ENCODE data around the gene OR7A5. TPM values are rescaled to one million over a fixed set of nuclear protein-coding genes. Genes with fewer than 3 reads are reported as not detected.
"Not testable (repeated sequence)": the region's sequence is repeated elsewhere in the genome, so short reads cannot be mapped to it uniquely, and the experiment has no call there.

The OR7A5 gene
- total RNA-seq, 2 donors from 2014 or later, result not detected

- no peaks in the 10 kb centered on the region for H3K27me3 ChIP-seq
- no peak overlapping the region for H3K27ac ChIP-seq
- H3K36me3 ChIP-seq, result no peaks in the 10 kb centered on the region
- no peak for TF ChIP-seq CTCF (IDR thresholded peaks at IDR 0.05)
- no peak for DNase-seq (ENCODE audit: low spot score)
- H3K4me1 ChIP-seq, result no peaks in the 10 kb centered on the region
- no peaks in the 10 kb centered on the region for H3K9me3 ChIP-seq
- H3K4me3 ChIP-seq, result no peak overlapping the region
Measured at GRCh38 chr19:14782626-14783409, 52.2 kb downstream of the OR7A5 start.

GRCh38 chr19:14781713-14782536 is 53.1 kb downstream of the OR7A5 start:
- not testable (repeated sequence) for H3K36me3 ChIP-seq; DNase-seq (ENCODE audit: low spot score); H3K27me3 ChIP-seq; H3K9me3 ChIP-seq; H3K4me1 ChIP-seq; H3K4me3 ChIP-seq; H3K27ac ChIP-seq

- not testable (repeated sequence) for H3K27ac ChIP-seq; H3K36me3 ChIP-seq; H3K4me3 ChIP-seq; H3K4me1 ChIP-seq; DNase-seq (ENCODE audit: low spot score); H3K9me3 ChIP-seq; H3K27me3 ChIP-seq
Measured at GRCh38 chr19:14780622-14781225, 54.3 kb downstream of the OR7A5 start.

GRCh38 chr19:14779151-14779550 is 55.8 kb downstream of the OR7A5 start:
- TF ChIP-seq CTCF (IDR thresholded peaks at IDR 0.05), result no peak
- Histone ChIP-seq H3K36me3 (no peaks in the 10 kb centered on the region), H3K4me3 (no peak overlapping the region), H3K27ac (no peak overlapping the region), H3K27me3 (no peaks in the 10 kb centered on the region), H3K4me1 (no peaks in the 10 kb centered on the region), H3K9me3 (no peaks in the 10 kb centered on the region)
- DNase-seq (ENCODE audit: low spot score), result no peak

- DNase-seq (ENCODE audit: low spot score); H3K27me3 ChIP-seq; H3K9me3 ChIP-seq; H3K27ac ChIP-seq; H3K4me1 ChIP-seq; H3K4me3 ChIP-seq; H3K36me3 ChIP-seq: not testable (repeated sequence)
Measured at GRCh38 chr19:14778110-14778845, 56.7 kb downstream of the OR7A5 start, which contains the start of gene ADGRE2. Gene ADGRE2, minus strand, starts transcription at chr19:14778560. Its CDS starts 1,804 bp downstream, at chr19:14776756.

GRCh38 chr19:14777645-14778044 is 57.3 kb downstream of the OR7A5 start:
- not testable (repeated sequence) for H3K9me3 ChIP-seq; H3K27me3 ChIP-seq; H3K27ac ChIP-seq; H3K4me1 ChIP-seq; H3K36me3 ChIP-seq; H3K4me3 ChIP-seq; DNase-seq (ENCODE audit: low spot score)

Other genes with a start within 250 kb of the OR7A5 start
- not detected for gene ADGRE3, start 160.3 kb downstream of the OR7A5 start, total RNA-seq
- 10 to 100 TPM; 12.5 to 15.4 TPM for gene ZNF333, start 145.1 kb downstream of the OR7A5 start, total RNA-seq
- gene ADGRE2, start 56.6 kb downstream of the OR7A5 start, total RNA-seq, result 1 to 10 TPM; 1.1 to 1.6 TPM
- not detected for gene OR7C1, start within 50 bp of the OR7A5 start, total RNA-seq
- gene OR7A10, start 13.7 kb upstream of the OR7A5 start, total RNA-seq, result not detected
- not detected for gene OR7A17, start 50.9 kb upstream of the OR7A5 start, total RNA-seq
- gene OR7C2, start 106.3 kb upstream of the OR7A5 start, total RNA-seq, result not detected
- gene SLC1A6, start 144.7 kb upstream of the OR7A5 start, total RNA-seq, result not detected
- not detected for gene CASP14, start 214.3 kb upstream of the OR7A5 start, total RNA-seq
- gene OR1I1, start 247.0 kb upstream of the OR7A5 start, total RNA-seq, result not detected

All from right atrium auricular region (tissue), 2 donors.